ENCODE results near the gene OR3A2. TPM values are rescaled to one million over a fixed set of nuclear protein-coding genes. Genes with fewer than 3 reads are reported as not detected.
"Not testable (repeated sequence)": the region's sequence is repeated elsewhere in the genome, so short reads cannot be mapped to it uniquely, and the experiment has no call there.

Gene OR3A2
- total RNA-seq, 6 experiments from 2014 or later, result not detected

GRCh38 chr17:3318336-3318735 is 67.8 kb downstream of the OR3A2 start:
- ATAC-seq (no peak), DNase-seq (no peak)
- Histone ChIP-seq H3K27ac (no peak overlapping the region), H3K27me3 (no peaks in the 10 kb centered on the region), H3K4me3 (no peak overlapping the region), H3K36me3 (no peaks in the 10 kb centered on the region), H3K4me1 (no peaks in the 10 kb centered on the region), H3K9me3 (no peaks in the 10 kb centered on the region)
- intact Hi-C loops (cut with DNase I), result no loop called here
- TF ChIP-seq POLR2A (IDR thresholded peaks at IDR 0.05) (no peak), CTCF (IDR thresholded peaks at IDR 0.05) (no peak)
- WGBS (ENCODE audit: insufficient coverage, low coverage, low lambda C conversion rate, missing lambda C conversion rate), result 67% methylated on average over 3 of the region's 5 CpGs

- TF ChIP-seq CTCF (IDR thresholded peaks at IDR 0.05), result no peak
- no peak for TF ChIP-seq POLR2A (IDR thresholded peaks at IDR 0.05)
- Histone ChIP-seq H3K27me3 (no peaks in the 10 kb centered on the region), H3K36me3 (no peaks in the 10 kb centered on the region), H3K4me3 (no peak overlapping the region), H3K4me1 (no peaks in the 10 kb centered on the region), H3K27ac (no peak overlapping the region), H3K9me3 (no peaks in the 10 kb centered on the region)
- DNase-seq (no peak), ATAC-seq (no peak)
- 78% methylated on average over 3 of the region's 3 CpGs for WGBS (ENCODE audit: insufficient coverage, low coverage, low lambda C conversion rate, missing lambda C conversion rate)
- intact Hi-C loops (cut with DNase I), result no loop called here
Measured at GRCh38 chr17:3316836-3317235, 69.3 kb downstream of the OR3A2 start.

- Histone ChIP-seq H3K4me3 (no peak overlapping the region), H3K27ac (no peak overlapping the region), H3K9me3 (no peaks in the 10 kb centered on the region), H3K27me3 (no peaks in the 10 kb centered on the region), H3K4me1 (no peaks in the 10 kb centered on the region), H3K36me3 (no peaks in the 10 kb centered on the region)
- ATAC-seq (no peak), DNase-seq (no peak)
- WGBS (ENCODE audit: insufficient coverage, low coverage, low lambda C conversion rate, missing lambda C conversion rate), result 71% methylated on average over 3 of the region's 4 CpGs
- intact Hi-C loops (cut with DNase I), result no loop called here
- TF ChIP-seq POLR2A (IDR thresholded peaks at IDR 0.05) (no peak), CTCF (IDR thresholded peaks at IDR 0.05) (no peak)
Measured at GRCh38 chr17:3308603-3309002, 77.5 kb downstream of the OR3A2 start.

- intact Hi-C loops (cut with DNase I), result no loop called here
- no peaks in the 10 kb centered on the region for H3K4me1 ChIP-seq
- H3K9me3 ChIP-seq, result no peaks in the 10 kb centered on the region
- no peaks in the 10 kb centered on the region for H3K27me3 ChIP-seq
- ATAC-seq (no peak), DNase-seq (no peak)
- no peak within 1 kb of the TSS for H3K27ac ChIP-seq
- H3K4me3 ChIP-seq, result no peak within 1 kb of the TSS
- no peaks in the 10 kb centered on the region for H3K36me3 ChIP-seq
- WGBS (ENCODE audit: insufficient coverage, low coverage, low lambda C conversion rate, missing lambda C conversion rate), result 50% methylated on average over 4 of the region's 6 CpGs
- TF ChIP-seq POLR2A (IDR thresholded peaks at IDR 0.05) (no peak), CTCF (IDR thresholded peaks at IDR 0.05) (no peak)
Measured at GRCh38 chr17:3298260-3298659, 87.8 kb downstream of the OR3A2 start, which contains the start of gene OR3A1. OR3A1 (minus strand) TSS chr17:3298360; CDS start chr17:3292582, 5,778 bp downstream.

GRCh38 chr17:3295632-3296031 is 90.5 kb downstream of the OR3A2 start:
- Histone ChIP-seq H3K4me1 (no peaks in the 10 kb centered on the region), H3K9me3 (no peaks in the 10 kb centered on the region), H3K4me3 (no peak overlapping the region), H3K36me3 (no peaks in the 10 kb centered on the region), H3K27me3 (no peaks in the 10 kb centered on the region), H3K27ac (no peak overlapping the region)
- DNase-seq, result no peak
- WGBS (ENCODE audit: insufficient coverage, low coverage, low lambda C conversion rate, missing lambda C conversion rate), result 55% methylated on average over 4 of the region's 4 CpGs
- no peak for TF ChIP-seq CTCF (IDR thresholded peaks at IDR 0.05)
- TF ChIP-seq POLR2A (IDR thresholded peaks at IDR 0.05), result no peak
- ATAC-seq, result no peak
- intact Hi-C loops (cut with DNase I), result no loop called here

GRCh38 chr17:3293548-3293947 is 92.6 kb downstream of the OR3A2 start:
- intact Hi-C loops (cut with DNase I), result not testable (repeated sequence)
- WGBS (ENCODE audit: insufficient coverage, low coverage, low lambda C conversion rate, missing lambda C conversion rate), result 55% methylated on average over 1 of the region's 1 CpG

More at GRCh38 chr17:3293548-3293947, 92.6 kb downstream of the OR3A2 start:
- not testable (repeated sequence) for H3K9me3 ChIP-seq, H3K27me3 ChIP-seq, H3K36me3 ChIP-seq, H3K27ac ChIP-seq, H3K4me3 ChIP-seq, H3K4me1 ChIP-seq, DNase-seq, ATAC-seq
